RWPE1 (cell line): ENCODE measurements around the gene HNRNPU.
A peak's percentile ranks its signal among the peaks of the same experiment; 100 is the strongest.
"Not testable (repeated sequence)": the region's sequence is repeated elsewhere in the genome, so short reads cannot be mapped to it uniquely, and the experiment has no call there.

Source experiments
- CTCF ChIA-PET: fragments of 350-600 bp; sonication (Branson Sonifier 250); formaldehyde crosslinking; extraction: SDS; loops from one replicate; lab custom pipeline; 2021; lab: Yijun Ruan, JAX
- POLR2A ChIA-PET: fragments of 400-600 bp; formaldehyde crosslinking; extraction: SDS; loops from one replicate; lab custom pipeline; 2020; ENCODE audit warnings: antibody characterized with exemption; ENCODE audit not compliant: low non-redundant PET; lab: Yijun Ruan, JAX
- DNase-seq: peaks from one replicate; pipeline ENCODE4 v3.0.0; 2012; ENCODE audit warnings: low spot score
- H3K27ac ChIP-seq: fragments of 450-650 bp; 2 replicates; pipeline ENCODE4 v1.5.1; 2017
- CTCF ChIP-seq: fragments of 450-650 bp; conservative IDR thresholded peaks from 2 replicates; pipeline ENCODE4 v1.5.1; 2017; ENCODE audit warnings: low read depth, mild to moderate bottlenecking

The HNRNPU gene

GRCh38 chr1:244833734-244834542 lies 30.4 kb downstream of the HNRNPU start:
- TF ChIP-seq CTCF, result no peak
- POLR2A ChIA-PET, result no interaction called here
- DNase-seq, result peak; percentile 28
- H3K27ac ChIP-seq, result peak overlapping the region; percentile 99
- CTCF ChIA-PET, result interaction anchor here (0.6 kb wide), 1 partner anchor 27 kb away, joined by 6 read pairs; no protein-coding TSS in a partner anchor

GRCh38 chr1:244833260-244833659 lies 31.1 kb downstream of the HNRNPU start:
- POLR2A ChIA-PET, DNase-seq: not testable (repeated sequence)
- CTCF ChIA-PET, result interaction anchor here (0.6 kb wide), 1 partner anchor 27 kb away, joined by 6 read pairs; no protein-coding TSS in a partner anchor
- H3K27ac ChIP-seq, result peak overlapping the region; percentile 99

- H3K27ac ChIP-seq, result no peak overlapping the region
- ChIA-PET POLR2A (no interaction called here), CTCF (interaction anchor here (0.8 kb wide), 1 partner anchor 366 kb away, joined by 3 read pairs; no protein-coding TSS in a partner anchor)
- DNase-seq, result no peak
- no peak for TF ChIP-seq CTCF
Measured at GRCh38 chr1:244830639-244831038, 33.7 kb downstream of the HNRNPU start.

GRCh38 chr1:244826712-244827111 lies 37.6 kb downstream of the HNRNPU start:
- no peak overlapping the region for H3K27ac ChIP-seq
- POLR2A ChIA-PET, result no interaction called here
- DNase-seq, result no peak
- CTCF ChIA-PET, result interaction anchor here (1.1 kb wide), 1 partner anchor 35 kb away, joined by 7 read pairs; no protein-coding TSS in a partner anchor
- no peak for TF ChIP-seq CTCF

GRCh38 chr1:244822878-244823277 lies 41.5 kb downstream of the HNRNPU start:
- no peak overlapping the region for H3K27ac ChIP-seq
- DNase-seq, result no peak
- ChIA-PET CTCF (no interaction called here), POLR2A (no interaction called here)
- TF ChIP-seq CTCF, result no peak

- ChIA-PET CTCF (interaction anchor here (0.6 kb wide), 1 partner anchor 25 kb away, joined by 3 read pairs; no protein-coding TSS in a partner anchor), POLR2A (no interaction called here)
- H3K27ac ChIP-seq, result no peak overlapping the region
- DNase-seq, result no peak
- no peak for TF ChIP-seq CTCF
Measured at GRCh38 chr1:244821134-244821533, 43.2 kb downstream of the HNRNPU start.

- TF ChIP-seq CTCF, result no peak
- POLR2A ChIA-PET, result no interaction called here
- CTCF ChIA-PET, result no interaction called here
- H3K27ac ChIP-seq, result no peak overlapping the region
- DNase-seq, result no peak
Measured at GRCh38 chr1:244820131-244820530, 44.2 kb downstream of the HNRNPU start.
